NCI-H1105 (cell line): ENCODE results near the gene CTDP1.

Experiments used
- DNase-seq: peaks from one replicate; lab custom pipeline; 2025; lab: John Stamatoyannopoulos, UW

Gene CTDP1

GRCh38 chr18:79782566-79783308 is 103.1 kb downstream of the CTDP1 start:
- no peak for DNase-seq

DNA sequence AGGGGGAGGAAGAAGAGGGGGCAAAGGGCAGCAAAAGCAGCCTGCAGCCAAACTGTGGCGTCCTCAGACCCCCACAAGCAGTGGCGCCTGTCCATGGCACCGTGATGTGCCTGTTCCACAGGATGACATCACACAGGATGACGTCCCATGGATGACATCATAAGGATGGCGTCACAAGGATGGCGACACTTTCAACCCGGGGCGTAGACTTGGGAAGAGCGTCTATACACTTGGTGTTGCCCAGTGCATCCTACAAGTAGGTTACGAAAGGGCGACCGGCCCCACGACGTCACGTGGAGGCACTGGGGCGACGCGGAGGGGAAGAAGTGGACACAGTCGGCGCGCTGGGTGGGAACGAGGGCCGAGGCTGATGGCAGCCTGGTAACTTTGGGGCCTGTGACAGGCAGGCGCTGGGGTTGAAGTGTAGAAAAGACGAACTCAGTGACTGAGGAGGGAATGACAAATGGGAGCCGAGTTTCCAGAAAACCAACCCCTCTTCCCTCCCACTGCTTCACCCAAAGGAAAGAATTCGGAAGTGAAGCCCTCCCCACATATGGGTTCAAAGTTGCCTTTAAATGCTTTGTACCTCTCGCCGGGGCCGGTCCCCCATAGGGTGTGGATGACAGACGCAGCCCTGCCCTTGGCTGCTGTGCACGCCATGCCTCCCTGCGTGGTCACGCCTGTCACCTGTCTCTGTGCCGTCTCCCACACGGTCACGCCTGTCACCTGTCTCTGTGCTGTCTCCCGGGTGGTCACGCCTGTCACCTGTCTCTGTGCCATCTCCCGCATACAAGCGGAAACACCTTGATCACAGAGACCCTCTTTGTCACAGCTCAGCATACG is 104.7 kb downstream of the CTDP1 start:
- DNase-seq = no peak

DNA sequence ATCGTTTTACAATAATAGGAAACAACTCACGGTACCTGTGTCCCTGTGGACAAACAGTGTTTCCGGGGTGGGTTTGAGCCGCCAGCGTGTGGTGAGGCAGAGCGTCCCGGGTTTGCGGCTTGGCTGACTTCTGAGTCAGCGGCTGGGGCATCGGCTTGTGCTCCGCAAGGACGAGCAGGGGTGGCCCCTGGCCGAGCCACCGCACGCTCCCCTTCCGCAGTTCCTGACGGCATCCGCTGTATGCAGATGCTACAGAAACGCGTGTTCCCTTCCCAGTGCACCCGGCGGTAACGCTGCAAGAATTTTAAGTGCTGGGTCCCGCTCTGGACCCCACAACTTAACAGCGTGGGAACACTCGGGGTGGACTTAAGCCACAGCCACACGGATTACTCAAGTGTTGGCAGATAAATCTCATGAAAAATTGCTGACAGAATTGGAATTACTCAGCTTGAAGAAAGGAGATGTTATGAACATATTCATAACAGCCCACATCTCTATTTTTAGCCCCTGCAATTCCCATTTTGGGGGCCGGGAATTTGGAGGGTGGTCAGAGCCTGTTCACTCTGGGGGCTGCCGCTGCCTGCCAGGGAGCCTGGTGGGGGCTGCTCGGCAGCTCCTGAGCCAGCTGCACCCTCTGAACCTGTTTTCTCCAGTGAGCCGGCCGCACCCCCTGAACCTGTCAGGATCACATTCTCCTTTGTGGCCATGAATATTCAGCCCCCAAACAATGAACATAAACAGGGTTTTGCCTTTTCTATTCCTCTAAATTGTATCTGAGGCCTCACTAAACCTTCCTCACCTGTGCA is 105.6 kb downstream of the CTDP1 start:
- DNase-seq = no peak

DNA sequence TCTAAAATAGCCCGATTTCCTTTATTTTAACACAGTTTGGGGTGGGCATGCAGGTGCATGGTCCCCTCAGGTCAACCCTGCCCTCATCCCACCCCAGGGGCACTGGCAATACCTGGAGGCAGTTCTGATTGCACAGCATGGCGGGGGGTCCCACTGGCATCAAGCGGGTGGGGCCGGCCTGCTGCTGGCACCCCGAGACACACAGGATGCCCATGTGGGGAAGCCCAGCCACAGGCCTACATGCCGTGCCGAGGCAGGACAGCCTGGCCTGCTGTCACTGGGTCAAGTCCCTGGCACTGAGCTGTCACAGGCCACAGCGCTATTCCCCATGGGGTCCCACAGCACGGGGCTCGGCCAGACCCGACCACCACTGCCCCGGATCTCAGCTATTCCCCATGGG is 106.2 kb downstream of the CTDP1 start:
- DNase-seq = no peak

DNA sequence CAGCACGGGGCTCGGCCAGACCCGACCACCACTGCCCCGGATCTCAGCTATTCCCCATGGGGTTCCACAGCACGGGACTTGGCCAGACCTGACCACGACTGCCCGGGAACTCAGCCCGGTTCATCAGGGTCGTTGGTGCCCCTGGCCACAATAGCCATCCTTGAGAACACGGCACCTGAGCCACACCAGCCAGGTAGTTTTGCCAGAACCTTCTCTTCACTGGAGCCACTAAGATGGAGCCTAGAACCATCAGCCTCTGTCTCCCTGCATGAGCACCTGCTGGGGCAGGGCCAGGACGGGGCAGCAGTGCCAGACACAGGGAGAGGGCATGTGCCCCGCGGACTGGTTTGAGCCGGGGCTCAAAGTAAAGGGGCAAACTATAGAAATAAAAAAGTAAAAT is 106.7 kb downstream of the CTDP1 start:
- DNase-seq = no peak

DNA sequence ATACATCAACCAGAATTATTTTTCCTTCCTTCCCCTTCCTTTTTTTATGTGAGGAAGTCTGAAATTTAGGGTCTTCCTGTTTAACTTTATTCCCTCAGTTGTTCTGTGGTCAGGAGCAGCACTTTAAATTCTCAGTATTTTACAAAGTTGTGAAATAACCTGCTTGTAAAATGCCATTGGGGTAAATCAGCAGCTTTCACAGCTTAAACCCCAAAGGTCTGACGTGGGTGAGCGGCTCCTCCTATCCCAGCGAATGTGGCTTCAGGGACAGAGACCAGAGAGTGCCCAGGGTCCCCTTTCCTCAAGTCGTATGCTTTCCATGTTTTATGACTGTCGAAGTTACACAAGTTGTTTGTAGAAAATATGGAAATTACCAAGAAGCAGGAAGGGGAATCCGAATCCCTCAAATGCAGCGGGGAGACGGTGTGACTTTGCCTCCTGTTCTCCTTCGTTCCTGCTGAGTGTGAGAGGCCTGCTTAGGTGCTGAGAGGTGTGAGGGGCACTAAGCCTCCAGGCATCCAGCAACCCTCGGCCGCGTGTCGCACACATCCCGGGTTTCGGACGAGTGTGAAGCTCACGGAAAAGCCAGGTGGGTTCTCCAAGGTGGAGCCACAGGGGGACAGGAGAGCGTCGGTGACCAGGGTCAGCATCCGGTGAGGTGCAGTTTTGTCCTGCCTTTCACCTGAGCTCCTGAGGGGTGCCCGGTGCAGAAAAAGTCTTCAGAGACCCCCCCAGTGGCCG is 107.4 kb downstream of the CTDP1 start:
- no peak for DNase-seq

DNA sequence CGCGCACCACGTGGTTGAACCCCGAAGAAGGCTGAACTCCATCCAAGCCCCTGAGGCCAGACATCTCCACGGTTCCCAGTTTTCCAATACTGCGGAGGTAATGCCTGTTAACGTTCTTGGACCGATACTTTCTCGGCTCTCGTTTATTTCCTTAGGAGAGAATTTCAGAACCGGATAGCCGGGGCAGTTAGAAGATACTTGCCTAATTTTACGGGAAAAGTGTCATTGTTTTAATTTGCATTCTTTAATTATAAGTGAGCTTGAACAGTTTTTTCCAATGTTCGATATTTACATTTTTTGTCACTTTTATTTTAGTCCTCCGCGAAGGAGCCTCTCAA is 107.9 kb downstream of the CTDP1 start:
- DNase-seq = no peak

DNA sequence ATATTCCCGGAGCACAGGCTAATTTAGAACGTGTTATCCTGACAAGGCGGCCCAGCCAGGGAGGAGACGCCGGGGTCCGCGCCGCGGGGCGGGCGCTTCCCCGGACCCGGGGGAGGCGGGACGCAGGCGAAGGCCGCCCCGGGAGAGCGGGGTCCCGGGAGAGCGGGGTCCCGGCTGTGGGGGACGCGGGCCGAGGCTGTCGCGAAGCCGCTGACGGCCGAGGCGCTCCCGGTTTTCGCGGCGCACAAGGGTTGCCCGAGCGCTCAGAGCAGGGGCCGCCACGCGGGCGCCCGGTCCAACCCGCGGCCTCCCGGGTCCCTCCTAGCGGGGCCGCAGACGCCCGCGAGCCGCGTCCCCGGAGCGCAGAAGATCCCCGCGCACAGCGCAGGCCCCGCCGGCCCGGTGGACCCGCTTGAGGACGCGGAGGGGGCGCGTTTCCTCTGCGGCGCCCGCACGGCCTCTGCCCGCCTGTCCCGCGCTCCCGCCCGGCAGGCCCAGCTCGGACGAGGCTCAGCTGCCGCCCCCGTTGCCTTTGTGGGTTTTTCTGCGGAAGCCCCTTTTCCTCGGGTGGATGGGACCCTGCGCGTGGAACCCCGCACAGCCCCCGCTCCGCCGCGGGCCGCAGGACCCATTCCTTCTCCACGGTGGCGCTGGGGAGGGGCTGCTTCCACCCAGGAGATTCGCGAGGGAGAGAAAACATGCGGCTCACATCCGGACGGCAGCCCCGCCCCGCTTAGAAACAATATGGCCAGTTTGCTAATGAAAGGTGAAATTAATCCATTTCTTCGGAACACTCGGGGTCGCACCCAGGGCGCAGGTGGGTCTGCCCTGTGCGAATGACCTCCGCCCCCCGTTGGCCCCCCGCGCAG is 108.5 kb downstream of the CTDP1 start:
- DNase-seq = no peak

DNA sequence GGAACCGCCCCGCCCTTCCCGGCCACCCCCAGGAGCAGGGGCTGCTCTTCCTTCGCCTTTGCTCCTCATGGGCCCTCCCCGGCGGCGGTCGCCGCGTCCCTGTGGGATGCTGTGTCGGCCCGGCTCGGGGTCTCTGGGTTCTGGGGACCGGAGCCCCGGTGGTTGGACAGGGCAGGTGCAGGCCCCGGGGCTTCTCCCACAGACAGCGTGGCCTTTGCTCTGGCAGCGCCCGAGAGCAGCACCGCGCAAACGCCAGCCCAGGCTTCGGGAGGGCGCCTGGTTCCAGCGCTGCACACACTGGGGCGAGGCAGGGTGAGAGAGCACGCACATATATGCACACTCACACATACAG is 109.1 kb downstream of the CTDP1 start:
- DNase-seq = no peak

DNA sequence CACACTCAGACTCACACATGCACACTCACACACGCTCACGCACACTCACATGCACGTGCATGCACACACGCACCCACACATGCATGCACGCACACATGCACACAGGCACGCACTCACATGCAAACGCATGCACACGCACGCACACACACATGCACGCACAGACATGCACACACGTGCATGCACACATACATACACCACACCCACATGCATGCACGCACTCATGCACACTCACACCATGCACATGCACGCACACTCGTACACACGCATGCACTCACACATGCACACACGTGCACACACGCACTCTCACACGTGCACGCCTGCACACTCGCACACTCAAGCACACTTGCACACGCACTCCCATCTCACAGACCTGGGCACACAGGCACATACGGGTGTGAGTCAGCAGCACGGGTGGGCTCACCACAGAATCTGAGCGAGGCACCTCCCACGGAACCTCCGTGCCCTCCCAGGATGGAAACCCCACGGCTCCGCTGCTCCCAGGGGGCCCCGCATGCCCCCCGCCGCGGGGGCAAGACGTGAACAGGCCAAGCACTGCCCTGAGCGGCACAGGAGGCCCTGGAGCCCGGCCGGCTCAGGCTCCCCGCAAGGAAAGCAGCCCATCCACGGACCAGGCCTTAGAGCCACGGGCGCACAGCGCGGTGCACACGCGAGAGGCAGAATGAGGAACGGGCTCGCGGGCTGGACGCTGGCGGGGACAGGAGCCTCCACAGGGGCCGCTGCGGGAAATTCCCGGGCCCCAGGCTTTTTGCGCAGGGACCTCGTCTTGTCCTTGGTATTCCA is 109.7 kb downstream of the CTDP1 start:
- DNase-seq = no peak

DNA sequence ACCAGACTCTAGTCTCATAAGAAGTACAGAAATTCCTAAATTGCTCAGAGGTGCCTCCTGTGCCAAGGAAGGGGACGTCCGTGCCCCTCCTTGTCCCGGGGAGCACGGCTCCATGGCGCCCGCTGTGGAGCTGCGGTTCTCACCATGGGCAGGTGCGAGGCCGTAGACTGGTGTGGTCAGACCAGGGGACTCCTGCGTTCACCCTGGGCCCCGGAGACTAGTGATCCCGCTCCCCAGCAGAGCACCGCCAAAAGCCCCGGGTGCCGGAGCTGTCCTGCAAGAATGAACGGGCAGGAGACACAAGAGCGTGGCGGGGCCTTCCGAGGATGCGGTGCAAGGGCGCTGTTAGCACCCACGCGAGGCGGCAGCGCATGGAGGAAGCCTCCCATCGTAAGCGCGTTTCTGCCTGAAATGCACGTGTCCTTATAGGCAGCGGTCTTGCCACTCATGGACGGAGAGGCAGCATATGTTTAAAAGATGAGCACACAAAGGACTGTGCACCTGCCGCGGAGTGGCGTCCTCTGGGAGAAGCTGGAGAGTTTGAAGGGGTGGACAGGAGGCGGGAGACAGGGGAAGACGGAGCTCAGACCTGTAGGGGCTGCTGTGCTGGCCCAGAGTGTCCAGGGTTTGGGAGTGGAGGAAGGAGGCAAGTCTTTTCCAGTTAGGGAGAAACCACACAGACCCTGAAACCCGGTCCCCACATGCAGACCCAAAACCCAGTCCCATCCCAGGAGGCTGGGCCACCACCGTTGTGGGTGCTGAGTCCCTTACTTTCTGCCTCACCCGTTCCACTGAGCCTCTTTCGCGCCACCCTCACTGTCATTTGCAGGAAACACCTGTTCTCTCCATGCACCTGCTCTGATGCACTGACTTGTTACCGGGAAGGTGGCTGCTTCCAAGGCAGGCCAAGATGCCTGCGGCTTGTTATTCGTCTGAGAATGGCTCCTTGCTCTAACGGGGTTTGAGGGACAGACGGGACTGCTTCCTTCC is 110.6 kb downstream of the CTDP1 start:
- DNase-seq = peak; percentile 39

DNA sequence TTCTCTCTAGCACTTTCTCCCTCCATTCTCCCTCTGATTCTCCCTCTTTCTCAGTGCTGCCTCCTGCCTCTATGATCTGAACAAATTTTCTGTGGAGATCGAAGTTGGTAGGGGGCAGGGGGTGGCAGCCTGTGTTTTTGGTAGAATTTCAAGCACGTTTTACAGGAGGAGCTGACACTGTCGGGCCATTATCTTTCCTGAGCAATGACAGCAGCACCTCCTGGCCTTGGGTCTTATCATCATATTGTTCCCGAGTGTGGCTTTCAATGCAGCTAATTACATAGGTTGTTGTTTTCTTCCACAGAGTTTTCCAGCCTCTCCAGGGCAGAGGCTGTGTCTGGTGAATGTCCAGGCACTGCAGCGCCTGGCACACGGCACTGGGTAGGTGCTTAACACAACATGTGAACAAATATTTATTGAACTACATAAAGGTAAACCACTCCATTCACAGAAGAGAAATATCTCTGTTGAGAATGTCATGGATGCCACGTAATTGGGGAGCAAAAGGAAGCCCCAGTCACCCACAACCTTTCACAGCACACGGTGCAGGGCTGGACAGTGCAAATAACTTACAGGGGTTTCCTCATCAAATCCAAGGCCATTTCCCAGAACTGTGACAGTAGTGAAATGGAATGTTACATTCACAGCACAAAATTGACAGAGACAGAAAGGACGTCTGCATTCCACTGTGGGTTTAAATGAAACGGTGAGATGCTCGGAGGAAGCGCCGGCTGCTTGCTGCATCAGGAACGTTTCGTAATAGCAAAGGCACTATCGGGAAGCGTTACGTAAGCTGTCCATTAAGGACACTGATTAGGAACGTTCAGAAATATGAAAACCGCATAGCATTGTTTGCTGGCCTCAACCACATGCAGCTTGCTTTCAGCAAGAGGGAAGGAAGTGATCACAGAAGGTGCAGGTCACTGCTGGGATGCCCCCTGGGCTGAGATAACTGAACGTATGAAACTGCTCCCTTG is 111.7 kb downstream of the CTDP1 start:
- peak; percentile 36 for DNase-seq

DNA sequence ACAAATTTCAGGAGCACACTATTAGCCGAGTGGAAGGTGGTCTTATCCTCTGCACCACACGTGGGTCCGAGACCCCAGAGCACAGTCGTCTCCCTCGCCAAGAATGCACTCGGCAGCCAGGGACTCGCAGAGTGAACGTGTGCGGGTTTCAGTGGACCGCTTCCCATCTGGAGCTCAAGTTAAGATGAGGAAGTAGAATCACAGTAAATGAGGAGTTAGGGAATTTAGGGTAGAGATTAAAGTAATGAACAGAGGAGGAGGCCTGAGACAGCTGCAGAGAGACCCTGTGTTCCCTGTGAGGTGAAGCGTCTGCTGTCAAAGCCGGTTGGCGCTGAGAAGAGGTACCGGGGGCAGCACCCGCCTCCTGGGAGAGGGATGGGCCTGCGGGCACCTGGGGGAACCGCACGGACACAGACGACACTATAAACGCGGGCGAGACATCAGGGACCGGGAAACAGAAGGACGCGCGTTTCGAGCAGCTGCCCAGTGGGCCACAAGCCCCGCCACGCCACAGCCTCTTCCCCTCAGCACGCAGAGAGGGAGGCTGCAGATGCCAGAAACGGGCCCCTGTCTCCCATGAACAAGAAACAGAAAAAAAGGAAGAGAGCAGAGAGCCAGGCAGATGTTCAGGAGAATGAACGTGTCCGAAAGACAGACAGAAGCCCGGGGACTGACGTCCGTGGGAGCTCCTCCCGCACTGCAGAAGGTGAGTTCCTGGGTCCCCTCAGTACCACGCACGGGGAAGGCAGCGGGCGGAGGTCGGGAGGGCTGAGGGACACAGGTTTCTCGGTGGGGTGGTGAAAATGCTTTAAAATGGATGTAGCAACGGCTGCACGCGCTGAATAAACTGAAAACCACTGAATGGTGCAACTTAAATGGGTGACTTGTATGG is 112.7 kb downstream of the CTDP1 start:
- no peak for DNase-seq

DNA sequence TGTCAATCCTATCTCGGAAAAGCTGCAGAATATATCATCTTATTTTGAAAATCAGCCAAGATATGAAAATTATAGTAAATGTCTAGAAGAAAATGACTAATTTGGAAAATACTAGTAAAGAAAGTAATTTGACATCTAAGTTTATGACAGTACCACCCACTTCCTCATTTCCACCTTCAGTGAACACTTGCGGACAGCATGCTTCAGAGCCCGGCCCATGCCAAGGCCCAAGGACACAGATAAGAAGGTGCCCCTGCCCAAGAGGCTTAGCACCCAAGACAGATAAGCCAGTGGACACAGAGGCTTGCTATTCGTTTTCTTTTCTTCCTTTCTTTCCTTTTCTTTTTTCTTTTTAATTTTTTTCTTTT is 113.4 kb downstream of the CTDP1 start:
- DNase-seq = no peak

DNA sequence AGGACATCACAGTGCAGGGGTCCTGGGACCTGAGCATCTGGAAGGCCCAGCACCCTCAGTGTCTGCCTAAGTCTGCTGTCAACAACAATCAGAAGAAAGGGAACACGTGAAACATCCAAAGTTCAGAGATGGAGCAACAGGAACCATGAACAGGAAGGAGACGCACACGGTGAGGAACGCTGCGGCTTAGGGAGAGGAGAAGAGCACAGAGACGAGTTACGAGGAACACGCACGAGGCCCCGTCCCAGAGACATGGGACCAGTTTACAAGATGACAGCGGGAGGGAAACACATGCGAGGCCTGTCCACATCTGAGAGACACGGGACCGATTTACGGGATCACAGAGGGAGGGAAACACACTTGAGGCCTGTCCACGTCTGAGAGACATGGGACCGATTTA is 115.2 kb downstream of the CTDP1 start:
- DNase-seq = no peak

GRCh38 chr18:79795446-79795845 is 115.8 kb downstream of the CTDP1 start:
- no peak for DNase-seq

GRCh38 chr18:79796016-79796415 is 116.4 kb downstream of the CTDP1 start:
- no peak for DNase-seq
